OCI-LY3 (cell line): ENCODE results near the gene MYLK4.
"Not testable (repeated sequence)": the region's sequence is repeated elsewhere in the genome, so short reads cannot be mapped to it uniquely, and the experiment has no call there.

Experiments used
- H2AFZ ChIP-seq: fragments of 200-600, 300-600 bp; shearing (Covaris generic); 2 replicates; pipeline ENCODE4 v1.6.0; 2014; ENCODE audit warnings: antibody characterized with exemption, low read depth, low read length
- H3K27ac ChIP-seq: fragments of 200-600, 300-600 bp; sonication (generic); 2 replicates; pipeline ENCODE4 v1.5.1; 2014; ENCODE audit warnings: mild to moderate bottlenecking, low read length, moderate library complexity, mixed read lengths
- H3K27me3 ChIP-seq: fragments of 200-600, 300-600 bp; sonication (generic); 2 replicates; pipeline ENCODE4 v1.6.1; 2014; ENCODE audit warnings: low read depth, low read length, mixed read lengths
- H3K36me3 ChIP-seq: fragments of 200-600, 300-600 bp; sonication (generic); replicated peaks from 2 replicates; pipeline ENCODE3; 2014; ENCODE audit warnings: low read depth, low read length, mixed read lengths
- H3K4me1 ChIP-seq: fragments of 300-600, 200-600 bp; sonication (generic); 2 replicates; pipeline ENCODE4 v1.6.1; 2014; ENCODE audit warnings: low read length, mixed read lengths
- H3K4me2 ChIP-seq: fragments of 200-600, 300-600 bp; sonication (generic); 2 replicates; pipeline ENCODE4 v1.6.1; 2014; ENCODE audit warnings: low read length, mixed read lengths
- H3K4me3 ChIP-seq: fragments of 300-600, 200-600 bp; sonication (generic); 2 replicates; pipeline ENCODE4 v1.5.1; 2014; ENCODE audit warnings: antibody characterized with exemption, mild to moderate bottlenecking, low read length, moderate library complexity
- H3K79me2 ChIP-seq: fragments of 300-600, 200-600 bp; shearing (Covaris generic); 2 replicates; pipeline ENCODE4 v1.6.1; 2014; ENCODE audit warnings: mild to moderate bottlenecking, low read length, mixed read lengths
- H3K9ac ChIP-seq: fragments of 300-600, 200-600 bp; shearing (Covaris generic); 2 replicates; pipeline ENCODE4 v1.6.0; 2014; ENCODE audit warnings: mild to moderate bottlenecking, low read length, moderate library complexity
- H3K9me3 ChIP-seq: fragments of 200-600, 300-600 bp; shearing (Covaris generic); 2 replicates; pipeline ENCODE4 v1.6.1; 2014; ENCODE audit warnings: low read length, mixed read lengths; ENCODE audit not compliant: insufficient read depth
- H4K20me1 ChIP-seq: fragments of 200-600, 300-600 bp; sonication (generic); 2 replicates; pipeline ENCODE4 v1.6.1; 2016; ENCODE audit warnings: low read length, mixed read lengths; ENCODE audit not compliant: insufficient read depth
- CTCF ChIP-seq: fragments of 200-600, 300-600 bp; sonication (generic); IDR thresholded peaks from 2 replicates; pipeline ENCODE4 v1.5.1; 2014; ENCODE audit warnings: antibody characterized with exemption, low read length, low read depth
- EZH2phosphoT487 ChIP-seq: fragments of 200-600 bp; shearing (Covaris generic); IDR thresholded peaks from 2 replicates; pipeline ENCODE4 v1.6.1; 2018; ENCODE audit warnings: antibody characterized with exemption, mixed run types, low read depth

The MYLK4 gene

GRCh38 chr6:2764610-2765165, 14.0 kb upstream of the MYLK4 start:
- H2AFZ ChIP-seq = peak overlapping the region; percentile 62; the same call in 1 of the 2 replicates
- H3K27ac ChIP-seq = peak overlapping the region; percentile 66
- H3K9ac ChIP-seq = peak overlapping the region; percentile 77
- no peak for TF ChIP-seq CTCF
- no peak for TF ChIP-seq EZH2phosphoT487
- peaks cover 41% of the 10 kb centered on the region for H3K79me2 ChIP-seq
- no peaks in the 10 kb centered on the region for H3K27me3 ChIP-seq
- peaks cover 30% of the 10 kb centered on the region for H4K20me1 ChIP-seq
- peak overlapping the region; percentile 88 for H3K4me3 ChIP-seq
- peaks cover 23% of the 10 kb centered on the region for H3K4me1 ChIP-seq
- peak overlapping the region; percentile 79 for H3K4me2 ChIP-seq
- H3K36me3 ChIP-seq = peaks cover 15% of the 10 kb centered on the region
- no peaks in the 10 kb centered on the region for H3K9me3 ChIP-seq

- no peak overlapping the region for H3K27ac ChIP-seq
- H3K9ac ChIP-seq = peak overlapping the region; percentile 77; the same call in 1 of the 2 replicates
- peak overlapping the region; percentile 62; the same call in 1 of the 2 replicates for H2AFZ ChIP-seq
- H3K4me2 ChIP-seq = peak overlapping the region; percentile 79
- H3K79me2 ChIP-seq = peaks cover 34% of the 10 kb centered on the region
- peaks cover 15% of the 10 kb centered on the region for H3K36me3 ChIP-seq
- H3K4me1 ChIP-seq = peaks cover 23% of the 10 kb centered on the region
- peaks cover 27% of the 10 kb centered on the region for H4K20me1 ChIP-seq
- TF ChIP-seq EZH2phosphoT487 (no peak), CTCF (no peak)
- no peaks in the 10 kb centered on the region for H3K9me3 ChIP-seq
- peak overlapping the region; percentile 88 for H3K4me3 ChIP-seq
- H3K27me3 ChIP-seq = no peaks in the 10 kb centered on the region
These were observed 13.3 kb upstream of the MYLK4 start for GRCh38 chr6:2763876-2764540.

- H3K27ac ChIP-seq = no peak overlapping the region
- H2AFZ ChIP-seq = no peak overlapping the region
- peaks cover 19% of the 10 kb centered on the region for H3K4me1 ChIP-seq
- H3K4me3 ChIP-seq = no peak overlapping the region
- H3K9ac ChIP-seq = no peak overlapping the region
- no peaks in the 10 kb centered on the region for H3K9me3 ChIP-seq
- H3K27me3 ChIP-seq = no peaks in the 10 kb centered on the region
- H3K36me3 ChIP-seq = peaks cover 9% of the 10 kb centered on the region
- no peak for TF ChIP-seq EZH2phosphoT487
- TF ChIP-seq CTCF = no peak
- peaks cover 28% of the 10 kb centered on the region for H3K79me2 ChIP-seq
- peaks cover 21% of the 10 kb centered on the region for H4K20me1 ChIP-seq
- no peak overlapping the region for H3K4me2 ChIP-seq
These were observed 12.7 kb upstream of the MYLK4 start for GRCh38 chr6:2763345-2763841.

GRCh38 chr6:2762868-2763267, 12.1 kb upstream of the MYLK4 start:
- not testable (repeated sequence) for H3K9ac ChIP-seq, H2AFZ ChIP-seq, H3K36me3 ChIP-seq, H3K4me2 ChIP-seq, H3K4me3 ChIP-seq, H3K27ac ChIP-seq, H3K27me3 ChIP-seq, H3K9me3 ChIP-seq
- peaks cover 13% of the 10 kb centered on the region for H3K4me1 ChIP-seq
- peaks cover 23% of the 10 kb centered on the region for H3K79me2 ChIP-seq
- peaks cover 15% of the 10 kb centered on the region for H4K20me1 ChIP-seq
